Gastroesophageal sphincter (tissue), 3 donors: ENCODE measurements around the gene RAE1.

ENCODE experiments used
- EP300 ChIP-seq: sonication (generic); formaldehyde crosslinking; IDR thresholded peaks from one replicate; pipeline ENCODE4 v1.6.1; 2017; ENCODE audit warnings: antibody characterized with exemption, mild to moderate bottlenecking
- POLR2A ChIP-seq, 2 donors: fragments of 450-650 bp; IDR thresholded peaks; one replicate each; pipeline ENCODE4 v1.6.1; 2017; ENCODE audit warnings: antibody characterized with exemption in 2 of 2, mild to moderate bottlenecking in 2 of 2, moderate library complexity in 1 of 2
- POLR2AphosphoS5 ChIP-seq: sonication (generic); formaldehyde crosslinking; IDR thresholded peaks from one replicate; pipeline ENCODE4 v1.6.1; 2017; ENCODE audit warnings: antibody characterized with exemption
- TF ChIP-seq, protein P1 (sequence below), 4 experiments: fragments of 200-600 bp in 2 of 4; fragments of 450-650 bp in 2 of 4; sonication (generic) in 1 of 4; IDR thresholded peaks; one replicate each; pipeline ENCODE4 v1.5.1; 2017 to 2019; ENCODE audit warnings: antibody characterized with exemption in 4 of 4, mild to moderate bottlenecking in 2 of 4, moderate library complexity in 2 of 4

DNA sequence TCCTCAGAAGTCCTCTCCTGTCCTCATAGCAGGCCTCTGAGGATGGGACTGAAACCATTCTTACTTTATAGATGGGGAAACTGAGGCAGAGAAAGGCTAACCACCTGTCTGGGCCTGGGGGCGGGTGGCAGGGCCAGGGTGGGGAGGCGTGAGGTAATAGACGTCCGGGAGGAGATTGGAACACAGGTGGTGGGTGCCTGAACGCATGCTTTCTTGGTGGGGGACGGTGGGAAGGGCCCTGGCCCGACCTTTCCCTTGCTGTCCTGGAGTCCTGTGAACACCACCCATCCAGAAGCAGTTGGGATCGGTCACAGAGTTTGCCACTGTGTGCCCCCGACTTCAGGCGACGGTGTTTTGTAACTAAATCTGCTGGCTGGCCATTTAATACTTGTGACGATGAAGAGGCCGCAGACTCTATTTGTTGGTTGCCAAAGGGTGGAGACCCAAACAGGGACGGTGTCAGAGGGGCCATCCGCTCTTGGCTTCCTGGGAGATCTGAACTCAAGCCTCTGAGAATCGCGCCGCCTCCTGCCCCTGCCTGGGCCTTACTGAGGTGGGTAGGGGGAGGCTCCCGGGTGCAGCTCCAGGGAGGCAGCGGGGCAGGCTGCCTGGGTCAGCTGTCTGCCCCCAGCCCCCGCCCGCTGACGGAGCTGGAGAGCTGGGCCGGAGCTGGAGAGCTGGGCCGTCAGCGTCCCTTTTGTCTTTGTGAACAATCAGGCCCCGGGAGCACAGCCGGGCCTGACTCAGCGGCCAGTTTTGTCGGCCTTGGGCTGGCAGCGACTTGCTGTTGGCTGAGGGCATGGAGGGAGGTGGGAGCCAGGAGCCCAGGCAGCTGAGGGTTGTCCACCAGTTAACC lies 44.3 kb downstream of the RAE1 start:
- peak in 1 of 2 donors; percentile 23 for TF ChIP-seq POLR2A (IDR thresholded peaks at IDR 0.05)
- TF ChIP-seq, protein P1, sequence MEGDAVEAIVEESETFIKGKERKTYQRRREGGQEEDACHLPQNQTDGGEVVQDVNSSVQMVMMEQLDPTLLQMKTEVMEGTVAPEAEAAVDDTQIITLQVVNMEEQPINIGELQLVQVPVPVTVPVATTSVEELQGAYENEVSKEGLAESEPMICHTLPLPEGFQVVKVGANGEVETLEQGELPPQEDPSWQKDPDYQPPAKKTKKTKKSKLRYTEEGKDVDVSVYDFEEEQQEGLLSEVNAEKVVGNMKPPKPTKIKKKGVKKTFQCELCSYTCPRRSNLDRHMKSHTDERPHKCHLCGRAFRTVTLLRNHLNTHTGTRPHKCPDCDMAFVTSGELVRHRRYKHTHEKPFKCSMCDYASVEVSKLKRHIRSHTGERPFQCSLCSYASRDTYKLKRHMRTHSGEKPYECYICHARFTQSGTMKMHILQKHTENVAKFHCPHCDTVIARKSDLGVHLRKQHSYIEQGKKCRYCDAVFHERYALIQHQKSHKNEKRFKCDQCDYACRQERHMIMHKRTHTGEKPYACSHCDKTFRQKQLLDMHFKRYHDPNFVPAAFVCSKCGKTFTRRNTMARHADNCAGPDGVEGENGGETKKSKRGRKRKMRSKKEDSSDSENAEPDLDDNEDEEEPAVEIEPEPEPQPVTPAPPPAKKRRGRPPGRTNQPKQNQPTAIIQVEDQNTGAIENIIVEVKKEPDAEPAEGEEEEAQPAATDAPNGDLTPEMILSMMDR (IDR thresholded peaks at IDR 0.05) = no peak
- TF ChIP-seq EP300 = no peak
- TF ChIP-seq POLR2AphosphoS5 = peak; percentile 80
